Lower leg skin (tissue), 4 donors: ENCODE data around the gene PALLD. TPM values are rescaled to one million over a fixed set of nuclear protein-coding genes. Genes with fewer than 3 reads are reported as not detected.

Experiments
- DNase-seq, 2 donors: peaks; one replicate each; pipeline ENCODE4 v3.0.0-alpha.2; 2019; ENCODE audit warnings: low spot score in 2 of 2
- H3K4me3 ChIP-seq: fragments of 200-600 bp; sonication (generic); 2 replicates; pipeline ENCODE4 v1.5.1; 2017; ENCODE audit warnings: mild to moderate bottlenecking, low read depth; ENCODE audit not compliant: poor library complexity, severe bottlenecking
- POLR2A ChIP-seq, 2 donors: fragments of 450-650 bp; IDR thresholded peaks; one replicate each; pipeline ENCODE4 v1.6.1; 2016 to 2017; ENCODE audit warnings: antibody characterized with exemption in 2 of 2, mild to moderate bottlenecking in 1 of 2, moderate library complexity in 1 of 2
- WGBS, 2 donors: methylation state at CpG; one replicate each; pipeline ENCODE4 v1.1.5; 2018; 5-methylcytosine and 5-hydroxymethylcytosine counted together
- intact Hi-C: fragments of 100-400 bp; cut with DNase I; formaldehyde crosslinking; loops from one replicate; pipeline ENCODE4 v1.15.0; 2023; ENCODE audit warnings: low total_unique reads
- total RNA-seq, 4 donors: library from RNA; depleted of rRNA; stranded (reverse); fragments of >200 nt; gene quantifications; one replicate each; pipeline ENCODE4 v1.1.0, GENCODE V29; 2016
- TF ChIP-seq, protein P1 (sequence below), 3 donors: fragments of 450-650 bp; IDR thresholded peaks; one replicate each; pipeline ENCODE4 v1.5.1; 2016; ENCODE audit warnings: antibody characterized with exemption in 3 of 3, mild to moderate bottlenecking in 3 of 3, moderate library complexity in 2 of 3

The PALLD gene
- total RNA-seq, 4 donors from 2014 or later: 46.1 to 103 (median 77.6) TPM

DNA sequence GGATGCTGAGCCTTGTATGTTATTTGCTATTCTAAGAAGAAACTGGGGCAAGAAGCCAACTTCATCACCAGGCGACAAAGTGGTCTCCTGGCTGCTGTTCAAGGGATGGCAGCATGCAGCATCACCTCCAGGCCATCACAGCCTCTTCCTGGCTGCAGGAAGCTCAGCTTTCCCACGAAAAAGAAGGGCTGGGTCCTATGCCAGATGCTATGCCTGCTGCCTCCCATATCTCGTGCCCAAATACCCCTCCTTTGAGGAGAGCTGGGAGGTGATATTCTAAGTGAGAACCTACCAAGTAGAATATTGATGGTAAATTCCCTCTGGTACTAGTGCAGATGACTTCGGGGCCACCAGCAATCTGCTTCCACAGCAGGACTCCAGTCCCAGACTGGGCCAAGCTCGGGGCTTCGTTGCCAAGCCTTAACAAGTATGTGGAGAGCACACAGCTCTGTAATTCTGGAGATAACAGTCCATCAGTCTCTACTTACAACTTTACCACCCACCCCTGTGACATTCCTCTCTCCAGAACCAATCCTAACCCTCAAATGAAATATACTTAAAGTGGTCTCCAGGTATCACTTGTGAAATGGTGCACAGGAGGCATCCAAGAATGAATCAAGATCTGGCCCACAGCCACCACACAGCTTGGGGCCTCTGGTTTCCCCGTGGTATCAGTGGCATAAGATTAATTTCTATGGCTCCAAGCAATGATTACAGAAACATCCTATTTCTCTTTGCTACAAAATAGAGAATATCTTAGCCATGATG is 149.3 kb downstream of the PALLD start:
- no peak for DNase-seq
- 72 to 79% methylated on average over 7 of the region's 7 CpGs for WGBS, 2 donors
- no peak overlapping the region for H3K4me3 ChIP-seq
- intact Hi-C loops: no loop called here
- no peak for TF ChIP-seq POLR2A (IDR thresholded peaks at IDR 0.05)
- TF ChIP-seq, protein P1, sequence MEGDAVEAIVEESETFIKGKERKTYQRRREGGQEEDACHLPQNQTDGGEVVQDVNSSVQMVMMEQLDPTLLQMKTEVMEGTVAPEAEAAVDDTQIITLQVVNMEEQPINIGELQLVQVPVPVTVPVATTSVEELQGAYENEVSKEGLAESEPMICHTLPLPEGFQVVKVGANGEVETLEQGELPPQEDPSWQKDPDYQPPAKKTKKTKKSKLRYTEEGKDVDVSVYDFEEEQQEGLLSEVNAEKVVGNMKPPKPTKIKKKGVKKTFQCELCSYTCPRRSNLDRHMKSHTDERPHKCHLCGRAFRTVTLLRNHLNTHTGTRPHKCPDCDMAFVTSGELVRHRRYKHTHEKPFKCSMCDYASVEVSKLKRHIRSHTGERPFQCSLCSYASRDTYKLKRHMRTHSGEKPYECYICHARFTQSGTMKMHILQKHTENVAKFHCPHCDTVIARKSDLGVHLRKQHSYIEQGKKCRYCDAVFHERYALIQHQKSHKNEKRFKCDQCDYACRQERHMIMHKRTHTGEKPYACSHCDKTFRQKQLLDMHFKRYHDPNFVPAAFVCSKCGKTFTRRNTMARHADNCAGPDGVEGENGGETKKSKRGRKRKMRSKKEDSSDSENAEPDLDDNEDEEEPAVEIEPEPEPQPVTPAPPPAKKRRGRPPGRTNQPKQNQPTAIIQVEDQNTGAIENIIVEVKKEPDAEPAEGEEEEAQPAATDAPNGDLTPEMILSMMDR (IDR thresholded peaks at IDR 0.05): no peak

DNA sequence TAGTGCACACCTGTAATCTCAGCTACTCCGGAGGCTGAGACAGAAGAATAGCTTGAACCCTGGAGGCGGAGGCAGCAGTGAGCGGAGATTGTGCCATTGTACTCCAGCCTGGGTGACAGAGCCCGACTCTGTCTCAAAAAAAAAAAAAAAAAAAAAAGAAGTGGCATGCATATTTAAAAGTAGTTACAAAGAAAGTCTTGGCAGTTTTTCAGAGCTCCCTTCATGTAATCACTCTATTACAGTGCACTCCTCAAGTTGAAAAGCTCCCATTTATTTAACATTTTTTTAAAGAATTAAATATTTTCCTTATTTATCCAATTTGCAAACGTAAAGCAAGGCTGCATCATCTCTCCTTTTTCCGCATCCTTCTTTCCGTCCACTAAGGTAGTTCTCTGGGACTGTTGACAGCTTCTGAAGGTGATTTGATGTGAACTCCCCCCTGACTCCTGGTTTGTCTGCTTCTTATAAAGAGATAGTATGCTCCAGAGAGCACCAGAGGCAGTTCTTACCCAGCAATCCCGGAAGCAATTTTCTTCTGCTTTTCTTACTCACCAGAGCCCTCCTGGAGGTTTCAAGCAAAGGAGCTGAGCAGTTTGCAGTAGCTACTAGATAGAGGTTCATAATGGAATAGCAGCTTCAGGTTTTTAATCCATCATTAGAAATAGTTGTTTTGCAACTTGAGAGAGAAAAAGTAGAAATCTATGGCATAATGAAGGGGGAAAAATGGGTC is 151.0 kb downstream of the PALLD start:
- DNase-seq: no peak
- intact Hi-C loops: no loop called here
- 78% methylated on average over 8 of the region's 8 CpGs for WGBS, 2 donors
- TF ChIP-seq, protein P1 (IDR thresholded peaks at IDR 0.05): no peak
- no peak for TF ChIP-seq POLR2A (IDR thresholded peaks at IDR 0.05)
- H3K4me3 ChIP-seq: no peak overlapping the region

DNA sequence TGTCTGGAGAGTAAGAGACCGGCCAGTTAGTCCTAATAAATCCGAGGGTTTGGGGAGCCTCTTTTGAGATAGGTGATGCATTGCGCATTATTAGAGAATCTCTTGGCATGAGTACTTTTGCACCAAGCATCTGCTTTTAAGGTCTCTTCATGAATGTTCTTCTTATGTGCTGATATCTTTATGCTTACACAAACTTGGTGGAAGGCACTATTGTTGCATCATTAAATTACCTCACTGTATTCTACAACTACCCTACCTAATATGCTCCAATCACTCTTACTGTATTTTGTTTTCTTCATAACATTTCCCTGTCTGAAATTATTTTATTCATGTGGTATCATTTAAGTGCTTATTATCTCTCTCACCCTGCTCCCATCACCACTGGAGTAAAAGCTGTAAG is 151.6 kb downstream of the PALLD start:
- H3K4me3 ChIP-seq: no peak overlapping the region
- 81 to 89% methylated on average over 3 of the region's 3 CpGs for WGBS, 2 donors
- intact Hi-C loops: no loop called here
- DNase-seq: no peak
- TF ChIP-seq, protein P1 (IDR thresholded peaks at IDR 0.05): no peak
- TF ChIP-seq POLR2A (IDR thresholded peaks at IDR 0.05): no peak

DNA sequence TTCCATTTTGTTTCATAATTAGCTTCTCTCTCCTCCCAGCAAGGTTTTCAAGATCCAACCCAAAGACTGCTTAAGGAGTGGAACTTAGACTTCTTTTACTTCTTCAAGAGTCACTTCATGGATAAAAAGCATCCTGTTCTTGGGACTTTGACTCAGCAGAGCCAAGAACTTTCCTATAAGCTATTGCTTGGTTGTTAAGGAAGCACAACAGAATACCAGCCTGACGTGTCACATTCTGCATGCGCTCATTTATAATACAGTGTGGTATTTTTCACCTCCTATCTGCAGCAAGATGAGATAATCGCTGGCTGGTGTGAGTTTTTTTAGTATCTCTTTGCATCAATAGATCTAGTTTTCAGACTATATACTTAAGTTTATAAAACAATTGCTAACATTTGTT is 152.1 kb downstream of the PALLD start:
- WGBS, 2 donors: 45 to 65% methylated on average over 3 of the region's 3 CpGs
- H3K4me3 ChIP-seq: no peak overlapping the region
- intact Hi-C loops: no loop called here
- DNase-seq: no peak
- TF ChIP-seq, protein P1 (IDR thresholded peaks at IDR 0.05): no peak
- no peak for TF ChIP-seq POLR2A (IDR thresholded peaks at IDR 0.05)

DNA sequence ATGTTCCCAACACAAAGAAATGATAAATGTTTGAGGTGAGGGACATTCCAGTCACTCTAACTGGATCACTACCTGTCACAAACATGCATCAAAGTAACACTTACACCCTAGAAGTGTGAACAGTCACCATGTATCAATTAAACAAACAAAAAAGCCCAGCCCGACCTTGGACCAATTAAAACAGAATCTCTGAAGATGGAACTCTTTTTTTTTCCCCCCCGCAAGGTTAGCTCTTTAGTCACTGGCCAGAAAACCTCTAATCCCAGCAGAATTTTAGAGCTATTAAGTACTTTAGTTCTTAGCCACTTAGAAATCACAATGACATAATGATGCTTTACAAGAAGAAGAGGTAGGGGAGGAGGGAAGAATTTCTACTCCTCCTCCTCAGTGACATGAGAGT is 154.5 kb downstream of the PALLD start:
- intact Hi-C loops: no loop called here
- H3K4me3 ChIP-seq: no peak overlapping the region
- WGBS, 2 donors: 78% methylated on average over 2 of the region's 2 CpGs
- no peak for DNase-seq
- TF ChIP-seq POLR2A (IDR thresholded peaks at IDR 0.05): no peak
- TF ChIP-seq, protein P1 (IDR thresholded peaks at IDR 0.05): no peak
